DMS 273 treated with DMSO at 0.1 percent for 48 hours (cell line): ENCODE measurements around the gene CYP19A1.
"Not testable (repeated sequence)": the region's sequence is repeated elsewhere in the genome, so short reads cannot be mapped to it uniquely, and the experiment has no call there.

Experiments
- DNase-seq: peaks from one replicate; lab custom pipeline; 2025; lab: John Stamatoyannopoulos, UW

CYP19A1 gene

DNA sequence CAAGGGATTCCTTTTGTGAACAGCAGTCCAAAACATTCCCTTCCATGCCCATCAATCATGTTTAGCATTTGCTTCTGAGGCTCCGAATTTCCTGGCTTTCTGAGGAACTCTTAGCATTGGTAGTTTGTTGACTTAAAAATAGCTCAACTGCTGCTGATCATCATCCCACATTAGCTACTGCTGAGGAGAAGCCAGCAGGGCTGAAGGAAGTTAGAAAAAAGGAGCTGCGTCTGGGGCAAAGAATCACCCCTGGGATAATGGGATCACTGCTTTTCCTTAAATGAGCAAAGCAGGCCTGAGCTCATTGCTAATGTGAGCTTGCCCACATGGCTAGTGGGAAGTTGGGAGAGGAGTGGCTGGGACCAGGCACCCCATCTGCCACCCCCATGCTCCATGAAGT lies 39.8 kb downstream of the CYP19A1 start:
- DNase-seq: no peak

DNA sequence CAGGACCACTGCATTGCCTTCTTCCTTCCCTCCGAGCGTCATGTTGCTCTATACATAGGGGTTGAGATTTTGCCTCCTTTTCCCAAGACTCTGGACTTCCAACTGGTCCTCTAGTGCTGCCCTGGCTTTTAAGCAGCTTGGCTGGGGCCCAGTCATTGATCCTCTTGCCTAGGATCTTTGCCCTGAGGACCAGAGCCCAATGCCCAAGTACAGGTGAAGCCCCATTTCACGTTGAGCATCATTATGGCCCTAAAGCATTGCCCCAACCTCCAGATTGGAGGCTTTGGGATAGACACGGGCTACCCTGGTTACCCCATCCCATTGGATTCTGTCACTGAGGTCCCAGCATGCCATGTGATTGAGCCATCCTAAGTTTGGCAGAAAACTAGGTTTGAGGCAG lies 47.7 kb downstream of the CYP19A1 start:
- no peak for DNase-seq

DNA sequence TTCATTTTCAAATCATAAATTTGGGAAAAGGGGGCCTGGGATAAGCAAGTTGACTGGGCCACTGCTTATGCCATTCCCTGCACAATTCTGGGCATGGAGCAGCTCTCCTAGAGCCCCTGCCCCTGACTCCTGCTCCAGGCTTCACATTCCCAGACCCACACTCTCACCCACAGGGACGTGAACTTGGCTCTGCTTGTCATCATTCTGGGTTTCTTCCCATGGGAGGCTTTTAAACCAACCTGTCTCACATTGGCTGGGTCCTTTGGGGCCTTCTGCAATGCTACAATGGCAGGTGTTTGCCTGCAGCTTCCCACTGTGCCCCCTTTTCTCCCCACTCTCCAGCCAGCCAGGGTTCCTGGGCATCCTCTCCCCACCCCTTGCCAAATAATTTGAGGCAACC lies 49.1 kb downstream of the CYP19A1 start:
- DNase-seq: no peak

DNA sequence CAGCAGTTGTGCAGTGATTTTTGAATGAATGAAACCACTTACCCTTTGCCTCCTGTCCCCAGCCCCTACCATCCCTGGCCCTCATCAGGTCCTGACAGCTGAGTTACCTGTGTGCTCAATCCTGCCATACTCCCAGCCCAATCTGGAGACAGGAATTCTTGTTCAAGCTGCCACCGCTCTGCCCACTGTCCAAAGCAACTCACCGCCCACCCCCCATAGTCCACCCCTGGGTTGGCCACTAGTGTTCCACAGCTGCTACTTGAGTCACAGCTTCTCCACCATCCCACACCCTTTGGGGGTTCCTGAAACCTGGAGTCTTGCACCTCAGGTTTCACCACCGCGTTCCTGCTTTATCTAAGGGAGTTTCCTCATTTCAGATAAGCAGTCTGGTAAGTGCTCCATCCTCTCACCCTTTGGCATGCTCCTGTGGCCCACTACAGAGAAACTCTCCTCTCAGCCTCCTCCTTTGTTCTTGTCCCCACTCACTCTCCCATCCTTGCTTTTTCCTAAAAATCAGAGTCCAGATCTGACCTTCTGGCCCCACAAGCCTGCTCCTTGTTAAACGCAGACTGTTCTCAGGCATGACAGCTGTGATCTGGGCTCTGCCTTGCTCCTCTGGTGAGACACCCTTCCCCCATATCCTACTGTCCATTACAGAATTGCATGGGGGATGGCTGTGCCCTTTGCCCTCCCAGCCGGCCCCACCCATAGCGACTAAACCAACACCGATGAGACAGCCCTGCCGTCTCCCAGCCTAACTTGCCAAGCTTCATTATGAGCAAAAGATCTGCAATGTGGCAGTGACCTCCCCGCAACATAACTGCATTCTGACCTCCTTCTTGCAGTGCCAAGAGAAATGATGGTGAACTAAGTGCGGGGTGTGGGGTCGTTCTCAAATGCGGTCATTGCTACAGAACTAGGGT lies 50.0 kb downstream of the CYP19A1 start:
- DNase-seq: no peak

DNA sequence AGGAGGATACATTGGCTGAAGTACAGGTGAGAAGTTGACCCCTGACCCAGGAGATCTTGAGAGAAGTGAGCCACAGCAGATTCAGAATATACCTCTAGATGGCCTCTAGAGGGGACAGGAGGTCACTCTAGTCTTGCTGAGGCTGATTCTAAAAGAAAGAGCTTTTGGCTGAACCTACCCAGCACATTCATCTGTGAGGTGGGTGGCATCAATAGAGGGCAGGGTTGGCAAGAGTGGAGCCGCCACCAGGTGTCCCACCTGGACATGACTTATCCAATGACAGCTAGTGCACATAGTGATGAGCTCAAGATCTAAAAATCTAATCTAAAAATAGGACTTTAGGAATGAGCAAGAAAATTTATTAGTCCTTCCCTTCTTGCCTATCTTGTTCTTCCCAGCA lies 51.6 kb downstream of the CYP19A1 start:
- no peak for DNase-seq

DNA sequence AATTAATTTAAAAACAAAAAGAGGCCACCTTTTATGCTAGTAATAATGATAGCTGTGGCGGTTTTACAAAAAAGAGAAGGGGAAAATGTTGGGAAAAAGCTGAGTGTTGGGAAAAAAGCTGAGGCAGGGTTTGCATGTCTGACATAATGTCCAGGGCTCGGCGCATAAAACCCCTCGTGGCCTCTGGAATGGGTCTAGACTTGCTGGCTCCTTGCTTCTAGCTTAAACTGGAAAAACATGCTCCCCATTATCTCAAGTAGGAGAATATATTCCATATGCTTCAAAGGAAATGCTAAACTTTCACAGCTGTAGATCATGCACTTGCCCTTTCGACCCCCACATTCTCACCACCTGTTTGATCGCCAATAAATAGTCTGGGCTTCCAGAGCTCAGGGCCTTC lies 53.0 kb downstream of the CYP19A1 start:
- no peak for DNase-seq

DNA sequence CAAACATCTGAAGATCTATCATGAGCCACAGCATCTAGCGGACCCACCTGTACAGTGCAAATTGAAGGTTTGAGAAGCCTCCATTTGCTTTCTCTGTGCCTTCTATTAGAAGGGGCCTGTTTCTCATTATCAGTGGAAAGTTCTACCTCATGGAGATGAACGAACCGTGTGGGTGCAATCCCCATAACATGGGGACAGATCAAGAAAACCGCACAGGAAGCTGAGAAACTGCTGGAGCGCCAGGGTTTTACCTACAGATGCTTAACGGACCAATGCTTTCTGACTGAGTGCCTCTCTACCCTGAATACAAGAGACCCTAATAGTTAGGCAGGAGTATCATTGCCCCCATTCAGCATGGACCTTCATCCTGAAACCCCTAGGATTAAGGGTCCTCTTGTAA lies 53.5 kb downstream of the CYP19A1 start:
- no peak for DNase-seq

DNA sequence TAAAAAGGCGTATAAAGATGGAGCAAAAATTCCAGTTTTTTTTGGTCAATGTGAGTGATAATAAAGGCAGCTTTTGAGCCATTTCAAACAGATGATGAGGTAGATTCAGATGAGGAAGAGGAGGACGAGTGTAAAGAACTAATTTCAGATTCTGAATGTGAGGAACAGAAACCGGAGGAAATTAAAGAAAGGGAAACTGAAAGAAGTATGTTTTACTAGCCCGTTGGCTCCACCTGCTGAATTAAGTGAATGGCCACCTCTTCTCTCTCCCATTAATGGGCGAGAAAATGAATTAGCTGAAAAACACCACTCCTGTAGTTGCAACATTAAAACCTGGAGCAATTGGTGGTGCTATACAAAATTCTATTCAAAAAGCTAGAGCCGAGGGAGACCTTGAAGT lies 55.4 kb downstream of the CYP19A1 start:
- DNase-seq: no peak

DNA sequence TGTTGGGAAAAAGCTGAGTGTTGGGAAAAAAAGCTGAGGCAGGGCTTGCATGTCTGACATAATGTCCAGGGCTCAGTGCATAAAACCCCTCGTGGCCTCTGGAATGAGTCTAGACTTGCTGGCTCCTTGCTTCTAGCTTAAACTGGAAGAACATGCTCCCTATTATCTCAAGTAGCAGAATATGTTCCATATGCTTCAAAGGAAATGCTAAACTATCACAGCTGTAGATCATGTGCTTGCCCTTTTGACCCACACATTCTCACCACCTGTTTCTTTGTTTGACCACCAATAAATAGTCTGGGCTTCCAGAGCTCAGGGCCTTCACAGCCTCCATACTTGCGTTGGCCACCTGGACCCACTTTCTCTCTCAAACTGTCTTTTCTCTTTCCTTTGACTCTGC lies 56.2 kb downstream of the CYP19A1 start:
- DNase-seq: not testable (repeated sequence)

DNA sequence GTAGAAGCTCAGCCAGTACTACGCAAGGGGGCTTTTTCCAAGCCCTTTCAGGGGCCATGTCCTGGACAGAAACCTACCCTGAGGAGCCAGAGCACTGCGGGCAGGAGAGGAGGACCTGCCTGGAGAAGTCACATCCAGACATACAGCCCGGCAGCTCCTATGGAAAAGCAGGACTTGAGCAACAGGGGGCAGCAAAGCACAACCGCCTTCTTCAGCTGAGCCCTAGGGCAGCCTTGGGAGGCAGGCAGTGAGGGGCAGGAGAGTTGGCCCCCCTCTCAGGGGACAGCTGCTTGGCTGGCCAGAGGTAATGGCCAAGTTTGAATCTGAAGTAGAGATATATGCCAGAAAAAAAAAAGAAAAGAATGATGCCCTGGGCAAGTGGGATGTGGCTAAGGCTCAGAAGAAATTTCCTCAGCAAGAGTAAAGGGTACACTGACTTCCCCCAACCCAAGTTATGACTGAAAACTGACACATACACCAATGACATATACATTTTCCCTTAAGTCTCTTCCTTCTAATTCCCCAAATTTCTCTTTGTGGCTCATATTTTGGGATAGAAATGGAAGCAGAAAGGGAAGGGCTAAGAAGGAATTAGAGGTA lies 56.9 kb downstream of the CYP19A1 start:
- no peak for DNase-seq

DNA sequence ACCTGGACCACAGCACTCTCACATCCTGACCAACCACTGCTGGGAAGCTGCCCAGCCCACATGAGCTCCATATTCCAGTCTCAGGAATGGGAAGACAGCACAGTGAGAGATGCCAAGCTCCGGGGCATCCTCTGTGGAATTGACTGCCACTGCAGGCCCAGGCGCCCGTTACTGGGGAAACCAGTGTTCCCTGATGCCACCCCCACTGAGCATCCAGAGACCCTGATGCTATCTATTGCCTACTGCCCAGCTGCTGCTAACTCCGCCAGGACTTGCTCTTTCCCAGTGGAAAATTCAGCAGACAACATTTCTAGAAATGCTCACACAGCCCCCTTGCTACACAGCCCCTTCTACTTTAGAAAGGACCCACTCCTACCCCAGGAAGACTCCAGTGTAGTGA lies 57.6 kb downstream of the CYP19A1 start:
- no peak for DNase-seq

DNA sequence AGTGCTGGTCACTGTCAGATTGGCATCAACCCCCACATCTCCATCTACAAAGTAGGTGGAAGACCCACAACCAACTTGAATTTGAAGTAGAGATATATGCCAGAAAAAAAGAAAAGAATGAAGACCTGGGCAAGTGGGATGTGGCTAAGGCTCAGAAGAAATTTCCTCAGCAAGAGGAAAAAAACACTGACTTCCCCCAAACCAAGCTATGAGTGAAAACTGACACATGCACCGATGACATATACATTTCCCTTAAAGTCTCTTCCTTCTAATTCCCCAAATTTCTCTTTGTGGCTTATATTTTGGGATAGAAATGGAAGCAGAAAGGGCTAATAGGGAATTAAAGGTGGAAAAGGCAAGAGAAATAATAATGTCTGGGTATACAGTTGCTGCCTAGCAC lies 59.0 kb downstream of the CYP19A1 start:
- no peak for DNase-seq

DNA sequence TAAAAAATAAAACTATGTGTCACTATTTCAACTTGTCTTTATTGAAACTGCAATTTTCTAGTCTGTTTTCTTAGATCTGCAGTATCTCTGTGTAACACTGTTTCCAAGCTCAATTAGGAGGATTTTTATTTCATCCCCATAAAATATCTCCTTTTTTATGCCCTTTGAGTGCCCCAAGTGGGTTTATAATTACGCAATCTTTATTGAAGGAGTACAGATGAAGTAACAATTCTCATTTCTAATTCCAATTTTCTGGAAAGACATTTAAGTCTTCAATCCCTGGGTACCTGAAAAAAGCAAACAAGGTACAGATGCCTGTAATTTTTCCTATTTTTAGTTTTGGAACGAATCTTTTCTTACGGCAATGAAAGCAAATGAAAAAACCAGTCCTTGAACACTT lies 61.3 kb downstream of the CYP19A1 start:
- DNase-seq: no peak

DNA sequence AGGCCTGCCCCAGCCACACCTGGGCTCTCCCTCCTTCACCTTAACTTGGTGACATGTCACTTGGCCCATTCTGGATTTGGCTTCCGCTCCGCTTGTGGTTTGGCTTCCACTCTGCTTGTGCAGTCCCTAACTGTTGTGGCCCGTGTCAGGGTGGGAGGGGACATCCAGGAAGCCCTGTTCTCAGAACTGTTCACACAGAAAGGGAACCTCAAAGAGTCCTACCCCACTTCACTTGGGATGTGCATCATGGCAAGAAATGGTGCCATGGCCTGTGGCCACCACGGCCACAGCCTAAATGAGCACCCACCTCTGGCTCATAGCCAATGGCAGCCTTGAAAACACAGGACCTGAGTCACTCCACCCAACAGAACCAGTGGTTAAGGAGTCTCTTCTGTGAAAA lies 63.4 kb downstream of the CYP19A1 start:
- no peak for DNase-seq

DNA sequence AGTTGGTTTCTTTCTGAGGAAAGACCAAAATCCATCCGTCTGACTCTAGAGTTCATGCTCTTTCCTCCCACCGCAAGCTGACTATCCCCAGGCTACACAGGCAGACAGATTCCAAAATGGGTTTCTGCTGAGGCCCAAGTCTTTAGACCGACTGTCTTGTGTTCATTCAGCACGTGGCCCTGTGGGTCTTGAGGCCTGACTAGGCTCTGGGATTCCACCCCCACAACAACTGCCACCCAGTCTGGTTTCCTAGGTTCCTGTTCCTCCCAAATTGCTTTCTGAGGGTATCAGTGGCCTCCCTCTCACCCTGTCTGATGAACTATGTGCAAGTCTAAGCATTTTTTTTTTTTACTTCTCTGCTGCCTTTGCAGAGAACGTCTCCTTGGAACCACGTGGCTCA lies 67.7 kb downstream of the CYP19A1 start:
- DNase-seq: no peak

DNA sequence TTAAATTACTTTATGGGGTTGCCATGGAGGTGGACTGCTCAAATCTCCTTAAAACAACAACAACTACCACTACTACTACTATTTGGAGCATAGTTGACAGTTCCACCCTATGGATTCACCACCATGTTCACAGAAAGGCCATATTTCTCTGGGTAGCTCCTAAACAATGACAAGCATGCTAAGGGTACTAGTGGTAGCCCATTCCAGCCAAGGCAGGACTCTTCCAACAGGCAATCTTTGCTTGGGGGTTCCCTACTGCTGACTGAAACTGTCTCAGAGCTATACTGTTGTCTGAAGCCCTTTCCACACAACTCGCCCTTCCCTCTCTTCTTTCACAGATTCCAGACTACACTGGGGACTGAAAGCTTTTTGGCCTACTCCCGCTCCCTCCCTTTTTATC lies 68.9 kb downstream of the CYP19A1 start:
- no peak for DNase-seq

DNA sequence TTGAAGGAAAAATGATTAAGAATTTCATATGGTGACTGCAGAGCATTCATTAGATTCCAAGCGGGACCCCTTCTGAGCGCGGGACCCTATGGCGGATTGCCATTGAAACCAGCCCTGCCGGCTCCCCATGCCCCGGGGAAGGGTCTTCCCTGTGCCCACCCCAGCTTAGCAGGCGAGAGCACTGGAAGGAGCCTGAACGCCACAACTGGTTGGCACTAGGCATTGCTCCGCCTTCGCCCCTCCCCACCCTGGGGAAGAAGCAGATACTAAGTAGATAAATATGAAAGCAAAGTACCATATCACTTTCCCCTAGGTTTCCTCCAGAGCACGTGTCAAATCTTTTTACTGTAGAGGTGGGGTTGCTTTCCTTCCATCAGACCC lies 70.7 kb downstream of the CYP19A1 start:
- DNase-seq: no peak

DNA sequence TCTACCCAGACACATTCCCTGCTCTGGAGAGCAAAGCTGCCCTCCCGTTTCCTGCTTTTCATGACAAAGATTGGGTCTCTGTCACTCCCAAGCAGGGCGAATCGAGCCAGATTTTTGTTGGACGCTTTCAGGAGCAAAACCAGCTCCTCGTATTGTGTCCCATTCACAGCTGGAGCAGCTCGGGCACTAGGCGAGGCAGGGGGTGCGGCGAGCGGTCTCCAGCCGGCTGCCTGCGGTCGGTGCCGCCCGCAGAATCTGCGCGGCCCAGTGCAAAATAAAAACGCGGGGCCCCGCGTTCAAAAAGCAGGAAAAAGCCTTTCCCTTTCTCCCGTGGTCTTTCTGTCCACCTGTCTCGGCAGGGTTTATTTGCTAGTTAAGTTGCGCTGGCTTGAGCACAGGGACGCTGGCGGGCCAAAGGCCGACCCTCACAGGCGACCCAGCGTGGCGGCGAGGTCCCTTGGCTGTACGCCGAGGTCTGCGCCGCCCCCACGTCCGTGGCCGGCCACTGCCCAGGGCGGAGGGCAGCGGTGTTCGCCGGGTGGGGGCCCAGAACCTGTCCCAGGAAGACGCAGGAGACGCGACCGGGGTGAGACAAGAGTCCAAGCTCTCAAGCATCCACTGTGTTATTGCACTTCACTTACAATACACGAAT lies 71.2 kb downstream of the CYP19A1 start:
- no peak for DNase-seq

DNA sequence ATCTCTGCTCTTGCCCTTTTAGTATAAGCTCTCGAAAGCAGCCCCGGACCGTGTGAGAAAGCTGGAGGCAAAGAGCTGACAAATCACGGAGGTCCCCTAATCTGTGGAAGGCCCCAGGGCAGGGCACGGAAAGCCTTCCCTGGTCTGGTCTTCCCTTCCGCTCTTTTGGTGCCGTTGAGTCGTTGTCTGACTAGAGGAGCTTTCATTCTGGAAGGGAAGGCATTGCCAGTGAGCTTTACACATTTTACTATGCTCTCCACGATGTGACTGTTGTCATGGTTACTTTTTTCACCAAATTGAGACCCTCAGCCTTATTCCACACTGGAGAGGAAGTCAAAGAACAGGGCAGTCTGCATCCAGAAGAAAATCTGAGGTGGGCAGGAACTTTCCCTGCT lies 71.7 kb downstream of the CYP19A1 start:
- no peak for DNase-seq

DNA sequence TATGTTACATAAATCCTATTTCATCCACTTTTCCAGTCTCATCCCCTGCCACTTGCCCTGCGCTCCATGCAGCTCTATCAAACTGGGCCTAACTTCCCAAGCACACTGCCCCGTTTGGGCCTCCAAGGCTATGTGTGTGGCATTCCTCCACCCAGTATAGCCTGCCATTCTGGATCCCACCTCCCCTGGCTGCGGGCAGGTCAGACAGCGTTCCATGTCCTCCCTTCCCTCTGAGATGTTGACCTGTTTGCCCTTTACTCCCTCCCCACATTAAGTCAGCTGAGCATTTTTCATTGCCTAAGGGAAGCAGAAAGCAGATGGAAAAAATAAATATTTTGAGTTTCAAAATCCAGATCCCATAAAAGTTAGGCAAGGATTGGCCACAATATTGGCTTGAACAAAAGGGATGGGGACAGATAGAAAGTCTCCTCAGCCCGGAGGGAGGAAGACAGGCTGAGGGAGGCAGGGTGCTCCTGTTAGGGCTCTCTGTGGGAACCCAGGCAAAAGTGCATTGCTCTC lies 73.3 kb downstream of the CYP19A1 start:
- DNase-seq: no peak

DNA sequence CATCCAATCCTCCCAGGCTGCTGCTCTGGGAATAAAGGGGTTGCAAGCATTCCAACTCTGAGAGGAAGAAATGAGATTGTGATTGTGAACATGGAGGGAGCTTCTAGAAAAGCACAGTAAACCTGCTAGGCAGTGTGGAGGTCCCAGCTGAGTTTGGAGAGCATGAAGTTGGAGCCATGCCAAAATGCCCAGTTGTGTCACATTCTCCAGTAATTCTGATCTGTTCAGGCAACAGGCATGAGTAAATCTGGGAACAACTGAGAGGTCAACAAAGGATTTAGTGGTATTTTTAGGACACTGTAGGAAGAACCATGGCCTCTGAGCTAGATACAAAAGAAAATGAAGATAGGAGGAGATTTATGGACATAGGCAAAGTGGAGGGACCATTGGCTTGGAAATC lies 74.7 kb downstream of the CYP19A1 start:
- DNase-seq: no peak

DNA sequence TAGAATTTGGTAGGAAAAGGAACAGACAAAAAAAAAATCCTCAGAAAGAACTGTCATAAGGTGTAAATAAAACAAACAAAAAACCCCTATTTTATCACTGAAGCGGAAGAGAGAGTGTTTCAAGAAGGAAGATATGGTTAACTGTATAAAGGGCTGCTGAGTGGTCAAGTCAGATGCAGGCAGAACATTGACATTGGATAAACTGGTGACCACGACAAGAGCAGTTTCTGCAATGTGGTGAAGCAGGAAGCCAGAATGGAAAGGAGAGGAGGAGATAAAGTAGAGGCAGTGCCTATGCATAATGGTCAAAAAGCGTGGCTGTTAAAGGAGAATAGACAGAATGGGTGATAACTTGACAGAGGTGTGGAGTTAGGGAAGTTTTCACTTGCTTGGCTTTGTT lies 75.3 kb downstream of the CYP19A1 start:
- DNase-seq: no peak

DNA sequence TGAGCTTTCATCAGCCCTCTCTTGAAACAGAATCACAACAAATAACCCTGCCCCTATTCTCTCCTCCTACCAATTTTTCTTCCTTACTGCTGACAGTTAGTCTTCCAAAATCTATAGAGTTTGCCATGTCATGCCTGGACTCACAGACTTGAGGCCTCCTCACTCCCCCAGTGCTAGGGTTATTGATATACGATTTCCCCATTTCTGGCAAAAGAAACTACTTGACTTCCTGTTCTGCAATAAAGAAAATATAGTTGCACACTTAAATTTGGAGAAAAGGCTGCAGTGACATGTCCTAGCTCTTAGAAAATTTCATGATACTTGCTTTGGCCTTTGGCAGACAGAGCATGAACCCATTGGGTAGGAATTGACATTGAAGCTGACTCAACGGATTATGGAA lies 75.9 kb downstream of the CYP19A1 start:
- no peak for DNase-seq
